GM12873 (cell line): ENCODE data around the gene EMILIN2.

Experiments used
- TF ChIP-seq, protein P1 (sequence below): IDR thresholded peaks from 2 replicates; pipeline ENCODE4 v1.5.1; 2012; ENCODE audit warnings: low read depth, mild to moderate bottlenecking, moderate library complexity, low read length, control low read depth; ENCODE audit not compliant: insufficient read depth; ENCODE audit errors: missing control alignments

The EMILIN2 gene

DNA sequence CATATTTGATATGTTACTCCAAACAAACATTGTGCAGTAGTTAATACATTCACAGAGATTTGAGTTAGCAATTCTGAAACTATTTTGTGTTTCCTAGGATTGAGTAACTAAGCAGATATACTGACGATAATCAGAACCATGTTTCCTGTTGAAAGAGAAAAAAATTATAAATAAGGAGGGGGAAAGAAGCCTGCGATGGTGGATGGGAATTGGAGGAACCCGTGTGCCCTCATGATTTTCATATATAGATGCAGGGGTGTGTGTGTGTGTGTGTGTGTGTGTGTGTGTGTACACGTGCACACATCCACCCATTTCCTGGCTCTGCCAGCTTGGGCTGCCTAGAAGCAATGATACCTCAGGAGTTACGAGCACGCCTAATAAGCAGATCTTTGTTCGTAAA, 109.2 kb downstream of the EMILIN2 start:
- TF ChIP-seq, protein P1, sequence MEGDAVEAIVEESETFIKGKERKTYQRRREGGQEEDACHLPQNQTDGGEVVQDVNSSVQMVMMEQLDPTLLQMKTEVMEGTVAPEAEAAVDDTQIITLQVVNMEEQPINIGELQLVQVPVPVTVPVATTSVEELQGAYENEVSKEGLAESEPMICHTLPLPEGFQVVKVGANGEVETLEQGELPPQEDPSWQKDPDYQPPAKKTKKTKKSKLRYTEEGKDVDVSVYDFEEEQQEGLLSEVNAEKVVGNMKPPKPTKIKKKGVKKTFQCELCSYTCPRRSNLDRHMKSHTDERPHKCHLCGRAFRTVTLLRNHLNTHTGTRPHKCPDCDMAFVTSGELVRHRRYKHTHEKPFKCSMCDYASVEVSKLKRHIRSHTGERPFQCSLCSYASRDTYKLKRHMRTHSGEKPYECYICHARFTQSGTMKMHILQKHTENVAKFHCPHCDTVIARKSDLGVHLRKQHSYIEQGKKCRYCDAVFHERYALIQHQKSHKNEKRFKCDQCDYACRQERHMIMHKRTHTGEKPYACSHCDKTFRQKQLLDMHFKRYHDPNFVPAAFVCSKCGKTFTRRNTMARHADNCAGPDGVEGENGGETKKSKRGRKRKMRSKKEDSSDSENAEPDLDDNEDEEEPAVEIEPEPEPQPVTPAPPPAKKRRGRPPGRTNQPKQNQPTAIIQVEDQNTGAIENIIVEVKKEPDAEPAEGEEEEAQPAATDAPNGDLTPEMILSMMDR, result no peak

DNA sequence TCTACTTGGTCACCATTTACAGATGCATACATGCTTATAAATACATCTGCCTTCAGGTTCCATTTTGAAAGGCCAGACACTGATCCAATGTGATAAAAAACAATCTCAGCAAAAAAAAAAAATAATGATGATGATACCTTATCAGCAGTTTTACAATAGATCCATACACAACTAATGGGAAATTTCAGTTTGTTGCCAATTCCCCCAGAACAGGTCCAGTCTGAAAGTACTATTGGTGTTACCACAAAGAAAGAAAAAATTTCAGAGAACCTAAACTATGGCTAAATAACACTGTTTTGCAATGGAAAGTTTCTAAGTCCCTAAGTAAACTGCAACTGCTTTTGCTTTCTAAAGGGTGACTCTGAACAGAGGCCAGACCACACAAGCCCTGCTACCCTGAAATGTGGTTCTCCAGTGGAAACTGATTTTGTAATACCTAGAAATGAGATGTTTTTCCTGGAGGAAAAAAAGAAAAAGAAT, 112.1 kb downstream of the EMILIN2 start:
- TF ChIP-seq, protein P1, result no peak

DNA sequence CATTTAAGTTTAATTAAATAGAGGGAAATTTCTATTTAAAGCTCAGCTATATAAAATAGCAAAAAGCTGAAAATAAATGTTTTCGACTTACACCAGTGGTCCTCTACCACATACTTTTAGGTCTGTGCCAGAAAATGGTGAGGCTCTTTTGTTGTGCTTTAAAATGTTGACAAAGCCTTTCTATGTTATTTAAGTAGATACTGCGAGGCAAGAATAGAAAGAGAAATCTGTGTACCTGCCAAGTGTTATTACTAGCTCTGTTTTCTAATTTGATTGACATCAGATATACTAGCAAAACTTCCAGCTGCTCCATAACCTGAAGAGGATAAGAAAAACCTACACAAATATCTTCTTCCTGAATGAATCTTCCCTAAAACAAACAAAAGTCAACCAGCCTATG, 112.5 kb downstream of the EMILIN2 start:
- TF ChIP-seq, protein P1, result no peak

DNA sequence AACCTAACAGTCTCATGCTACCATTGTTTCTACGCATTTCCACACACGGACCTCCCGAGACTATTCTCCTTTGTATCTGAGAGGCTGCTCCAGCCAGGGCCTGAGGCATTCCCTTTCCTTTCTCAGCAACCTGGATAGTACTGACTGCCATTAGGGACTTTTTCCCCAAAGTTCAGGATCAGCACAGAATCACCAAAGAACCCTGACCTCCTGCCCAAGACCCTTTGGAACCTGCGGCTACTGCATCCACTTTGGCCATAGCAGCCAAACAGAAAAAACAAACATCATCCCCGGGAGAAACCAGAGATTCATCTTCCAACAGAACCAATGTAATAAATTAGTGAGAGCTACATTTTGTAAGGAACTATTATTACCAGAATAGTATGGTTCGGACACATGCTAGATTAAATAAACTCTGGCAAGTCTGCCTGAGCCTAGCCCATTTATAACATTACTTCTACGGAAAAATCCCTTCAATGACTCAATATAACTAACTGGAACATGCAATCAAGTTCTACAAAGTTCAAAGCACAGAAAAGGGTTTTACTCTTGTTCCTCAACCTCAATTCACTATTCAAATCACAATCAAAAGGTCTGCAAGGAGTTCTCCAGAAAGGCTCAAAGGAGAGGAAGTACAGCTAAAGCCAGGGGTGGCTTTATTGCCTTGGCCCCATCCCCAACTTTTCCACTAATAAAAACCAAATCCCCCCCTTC, 114.3 kb downstream of the EMILIN2 start:
- TF ChIP-seq, protein P1, result no peak

DNA sequence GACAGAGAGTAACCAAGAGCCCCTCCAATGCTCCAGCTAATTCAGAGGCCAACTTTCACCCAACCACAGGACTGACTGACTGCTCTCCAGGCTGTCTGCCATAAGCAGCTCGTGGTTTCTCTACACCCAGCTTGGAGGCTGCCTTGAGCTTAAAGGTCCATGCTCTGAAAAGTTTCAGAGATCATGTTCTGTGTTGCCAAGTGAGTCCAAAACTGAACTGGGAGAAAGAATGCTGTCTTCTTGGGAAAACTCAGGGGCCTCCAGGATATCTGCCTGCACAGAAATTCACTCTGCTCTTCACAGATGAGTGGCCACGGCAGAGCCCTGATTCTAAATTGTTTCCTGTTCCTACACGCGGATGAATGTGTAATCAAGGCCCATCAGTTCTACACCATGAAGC, 115.0 kb downstream of the EMILIN2 start:
- TF ChIP-seq, protein P1, result no peak

DNA sequence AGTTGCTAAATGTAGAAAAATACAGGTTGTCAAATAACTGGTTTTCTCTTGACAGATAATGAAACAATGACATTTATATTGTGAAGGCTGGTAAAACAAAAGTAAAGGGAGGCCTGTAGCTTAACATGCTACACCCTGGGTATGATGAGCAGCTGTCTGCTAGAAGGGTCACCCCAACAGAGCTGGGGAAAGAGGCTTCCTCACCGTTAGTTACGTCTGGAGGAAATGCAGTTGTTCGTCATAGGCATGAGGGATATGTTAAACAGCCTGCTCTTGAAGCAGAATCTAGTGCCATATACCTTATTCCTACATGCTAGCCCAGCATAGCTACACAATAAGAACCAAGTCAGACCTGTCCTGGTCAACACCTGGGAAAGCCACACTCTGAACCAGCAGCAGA, 116.2 kb downstream of the EMILIN2 start:
- TF ChIP-seq, protein P1, result no peak

DNA sequence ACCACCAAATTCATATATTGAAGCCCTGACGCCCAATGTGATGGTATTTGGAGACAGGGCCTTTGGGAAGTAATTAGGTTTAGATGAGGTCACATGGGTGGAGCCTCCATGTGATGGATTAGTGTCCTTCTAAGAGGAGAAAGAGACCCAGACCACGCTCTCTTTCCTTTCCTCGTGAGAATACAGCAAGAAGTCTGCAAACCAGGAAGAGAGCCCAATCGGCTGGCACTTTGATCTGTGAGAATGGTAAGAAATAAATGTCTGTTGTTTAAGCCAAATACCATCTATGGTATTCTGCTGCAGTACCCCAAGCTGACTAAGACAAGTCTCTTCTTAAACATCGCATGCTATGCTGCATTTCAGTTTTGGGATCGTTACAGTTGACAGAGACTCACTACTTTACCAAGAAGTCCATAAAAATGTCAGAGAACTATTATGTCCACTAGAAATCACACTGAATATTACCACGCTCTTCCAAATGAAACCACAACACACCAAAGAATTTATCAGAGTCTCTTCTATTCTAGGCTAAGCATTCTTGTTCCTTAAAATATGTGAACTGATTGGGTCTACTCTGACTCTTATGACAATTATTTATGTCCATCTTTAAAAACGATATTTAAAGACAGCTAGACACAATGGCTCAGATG, 117.7 kb downstream of the EMILIN2 start:
- TF ChIP-seq, protein P1, result no peak
